SU-DHL-6 (cell line): ENCODE data around the gene ZDHHC1.
"Not testable (repeated sequence)": the region's sequence is repeated elsewhere in the genome, so short reads cannot be mapped to it uniquely, and the experiment has no call there.

Experiments used
- H2AFZ ChIP-seq: fragments of 200-600 bp; sonication (generic); 2 replicates; pipeline ENCODE4 v1.6.1; 2014; ENCODE audit warnings: low read depth, mild to moderate bottlenecking, moderate library complexity, mixed read lengths, antibody characterized with exemption, low read length; ENCODE audit not compliant: severe bottlenecking
- H3F3A ChIP-seq: fragments of 200-600 bp; shearing (Covaris generic); 2 replicates; pipeline ENCODE4 v1.6.0; 2016; ENCODE audit warnings: antibody characterized with exemption, mild to moderate bottlenecking; ENCODE audit not compliant: insufficient read depth
- H3K27ac ChIP-seq: fragments of 200-600 bp; sonication (generic); 2 replicates; pipeline ENCODE4 v1.5.1; 2016; ENCODE audit warnings: low read depth, mild to moderate bottlenecking, low read length, moderate library complexity, mixed read lengths
- H3K27me3 ChIP-seq: fragments of 200-600 bp; sonication (generic), shearing (Covaris generic); 2 replicates; pipeline ENCODE4 v1.6.0; 2014; ENCODE audit warnings: mild to moderate bottlenecking, low read length
- H3K36me3 ChIP-seq: fragments of 200-600 bp; sonication (generic); 2 replicates; pipeline ENCODE4 v1.6.1; 2014; ENCODE audit warnings: mild to moderate bottlenecking, low read length, mixed read lengths
- H3K4me2 ChIP-seq: fragments of 300-600, 200-600 bp; shearing (Covaris generic), sonication (generic); 2 replicates; pipeline ENCODE4 v1.6.0; 2014; ENCODE audit warnings: low read length, low read depth, mild to moderate bottlenecking; ENCODE audit not compliant: poor library complexity, severe bottlenecking
- H3K4me3 ChIP-seq: fragments of 200-600 bp; sonication (generic); 2 replicates; pipeline ENCODE4 v1.5.1; 2014; ENCODE audit warnings: antibody characterized with exemption, low read length, mild to moderate bottlenecking, mixed read lengths; ENCODE audit not compliant: insufficient read depth, poor library complexity, severe bottlenecking
- H3K79me2 ChIP-seq: fragments of 200-600 bp; sonication (generic); 2 replicates; pipeline ENCODE4 v1.6.1; 2014; ENCODE audit warnings: mild to moderate bottlenecking, low read length, moderate library complexity; ENCODE audit not compliant: insufficient read depth
- H3K9ac ChIP-seq: fragments of 200-600 bp; sonication (generic); 2 replicates; pipeline ENCODE4 v1.7.0; 2014; ENCODE audit warnings: mild to moderate bottlenecking, low read length
- H3K9me2 ChIP-seq: fragments of 200-600 bp; sonication (generic); replicated peaks from 2 replicates; pipeline ENCODE4 v1.6.1; 2014; ENCODE audit warnings: low read length; ENCODE audit not compliant: insufficient read depth
- H3K9me3 ChIP-seq: fragments of 200-600 bp; sonication (generic); 2 replicates; pipeline ENCODE4 v1.6.1; 2014; ENCODE audit warnings: low read length, mixed read lengths; ENCODE audit not compliant: insufficient read depth
- H4K20me1 ChIP-seq: fragments of 200-600 bp; sonication (generic); 2 replicates; pipeline ENCODE4 v1.6.1; 2014; ENCODE audit warnings: low read depth, mild to moderate bottlenecking, antibody characterized with exemption, low read length, moderate library complexity, mixed read lengths
- CTCF ChIP-seq: fragments of 200-600 bp; sonication (generic); IDR thresholded peaks from one replicate; pipeline ENCODE4 v1.5.1; 2017; ENCODE audit warnings: antibody characterized with exemption, mild to moderate bottlenecking, low read length, moderate library complexity; ENCODE audit not compliant: insufficient read depth, poor library complexity, severe bottlenecking
- EZH2phosphoT487 ChIP-seq: fragments of 200-600 bp; sonication (generic), shearing (Covaris generic); conservative IDR thresholded peaks from 2 replicates; pipeline ENCODE4 v1.6.1; 2018; ENCODE audit warnings: mild to moderate bottlenecking, antibody characterized with exemption, low read length, moderate library complexity, mixed read lengths

The ZDHHC1 gene

GRCh38 chr16:67370661-67371060, 45.6 kb downstream of the ZDHHC1 start:
- Histone ChIP-seq H3K9me2 (no peaks in the 10 kb centered on the region), H3K9me3 (peaks cover 5% of the 10 kb centered on the region; the same call in 1 of the 2 replicates), H3K27ac (no peak overlapping the region), H3F3A (no peaks in the 10 kb centered on the region), H3K36me3 (no peaks in the 10 kb centered on the region), H4K20me1 (no peaks in the 10 kb centered on the region), H3K4me3 (no peak overlapping the region), H3K27me3 (no peaks in the 10 kb centered on the region), H3K9ac (no peak overlapping the region), H3K4me2 (no peak overlapping the region), H2AFZ (no peak overlapping the region), H3K79me2 (no peaks in the 10 kb centered on the region)
- TF ChIP-seq EZH2phosphoT487: no peak
- TF ChIP-seq CTCF: no peak

- Histone ChIP-seq H3K36me3 (no peaks in the 10 kb centered on the region), H3K4me2 (no peak overlapping the region), H3K9ac (no peak overlapping the region), H2AFZ (no peak overlapping the region), H3K4me3 (no peak overlapping the region), H3K9me2 (no peaks in the 10 kb centered on the region), H3F3A (no peaks in the 10 kb centered on the region), H3K9me3 (no peaks in the 10 kb centered on the region; the same call in 1 of the 2 replicates), H3K79me2 (no peaks in the 10 kb centered on the region), H4K20me1 (no peaks in the 10 kb centered on the region), H3K27me3 (peaks cover 6% of the 10 kb centered on the region; the same call in 1 of the 2 replicates), H3K27ac (no peak overlapping the region)
- TF ChIP-seq EZH2phosphoT487 (no peak), CTCF (no peak)
Measured at GRCh38 chr16:67364600-67365235, 51.6 kb downstream of the ZDHHC1 start.

- Histone ChIP-seq H3K79me2 (no peaks in the 10 kb centered on the region), H3K27ac (no peak overlapping the region), H3K27me3 (peaks cover 6% of the 10 kb centered on the region; the same call in 1 of the 2 replicates), H4K20me1 (no peaks in the 10 kb centered on the region), H3K4me3 (no peak overlapping the region), H3K36me3 (no peaks in the 10 kb centered on the region), H3K9me2 (no peaks in the 10 kb centered on the region), H3K9me3 (no peaks in the 10 kb centered on the region), H2AFZ (no peak overlapping the region), H3K9ac (no peak overlapping the region), H3F3A (no peaks in the 10 kb centered on the region), H3K4me2 (no peak overlapping the region)
- TF ChIP-seq EZH2phosphoT487 (no peak), CTCF (no peak)
Measured at GRCh38 chr16:67361038-67361437, 55.2 kb downstream of the ZDHHC1 start.

- not testable (repeated sequence) for H3K4me3 ChIP-seq, H3K79me2 ChIP-seq, H3K36me3 ChIP-seq, H4K20me1 ChIP-seq, H3K4me2 ChIP-seq, H3K9ac ChIP-seq, H3K9me2 ChIP-seq, H3K27me3 ChIP-seq, H3F3A ChIP-seq, H3K9me3 ChIP-seq, H2AFZ ChIP-seq, H3K27ac ChIP-seq
Measured at GRCh38 chr16:67359540-67360269, 56.6 kb downstream of the ZDHHC1 start.
